NK-92 (cell line): ENCODE measurements around the gene APMAP.
"Not testable (repeated sequence)": the region's sequence is repeated elsewhere in the genome, so short reads cannot be mapped to it uniquely, and the experiment has no call there.

Source experiments
- DNase-seq: peaks from one replicate; lab custom pipeline; 2025; ENCODE audit not compliant: unreplicated experiment; lab: John Stamatoyannopoulos, UW

APMAP gene

GRCh38 chr20:24954151-24954550 is 38.4 kb downstream of the APMAP start:
- DNase-seq, result no peak

DNA sequence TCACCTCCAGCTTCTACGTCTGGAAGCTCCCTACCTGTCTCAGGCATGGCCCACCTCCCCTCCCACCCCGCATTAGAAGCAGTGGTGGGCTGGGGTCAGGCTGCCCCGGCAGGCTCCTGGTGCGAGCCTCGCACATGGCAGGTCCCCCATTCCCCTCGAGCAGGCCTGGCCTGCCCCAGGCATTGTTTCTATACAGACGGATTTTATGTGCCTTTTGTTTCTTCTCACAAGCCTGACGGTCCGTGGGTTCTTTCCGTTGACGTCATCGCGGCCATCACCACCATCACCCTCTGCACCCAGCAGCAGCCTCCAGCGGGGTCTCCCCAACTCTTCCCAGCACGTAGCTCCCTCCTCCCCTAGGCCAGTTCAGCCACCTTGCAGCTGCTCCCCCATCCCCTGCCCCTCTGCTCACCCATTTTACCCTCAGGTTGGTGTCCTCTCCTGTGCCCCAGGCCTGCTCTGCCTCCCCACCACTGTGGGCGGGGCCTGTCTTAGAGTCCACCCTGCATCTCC is 38.9 kb downstream of the APMAP start:
- DNase-seq, result no peak

DNA sequence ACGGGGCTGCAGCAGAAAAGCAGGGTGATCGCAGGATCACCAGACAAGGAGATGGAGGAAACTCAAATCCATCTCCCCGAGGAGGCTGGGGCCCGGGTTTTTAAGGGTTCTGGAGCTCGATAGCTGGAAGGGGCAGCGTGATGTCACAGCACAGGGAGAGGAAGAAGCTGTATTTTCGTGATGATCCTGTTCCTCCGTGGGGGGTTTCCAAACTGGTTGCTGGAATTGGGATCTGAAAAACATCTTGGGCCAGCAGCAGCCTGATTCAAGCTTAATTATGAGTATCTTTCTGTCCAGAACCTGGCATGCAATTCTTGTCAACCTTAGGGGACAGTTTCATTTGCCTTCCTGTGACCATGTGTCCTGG is 39.4 kb downstream of the APMAP start:
- DNase-seq, result no peak

DNA sequence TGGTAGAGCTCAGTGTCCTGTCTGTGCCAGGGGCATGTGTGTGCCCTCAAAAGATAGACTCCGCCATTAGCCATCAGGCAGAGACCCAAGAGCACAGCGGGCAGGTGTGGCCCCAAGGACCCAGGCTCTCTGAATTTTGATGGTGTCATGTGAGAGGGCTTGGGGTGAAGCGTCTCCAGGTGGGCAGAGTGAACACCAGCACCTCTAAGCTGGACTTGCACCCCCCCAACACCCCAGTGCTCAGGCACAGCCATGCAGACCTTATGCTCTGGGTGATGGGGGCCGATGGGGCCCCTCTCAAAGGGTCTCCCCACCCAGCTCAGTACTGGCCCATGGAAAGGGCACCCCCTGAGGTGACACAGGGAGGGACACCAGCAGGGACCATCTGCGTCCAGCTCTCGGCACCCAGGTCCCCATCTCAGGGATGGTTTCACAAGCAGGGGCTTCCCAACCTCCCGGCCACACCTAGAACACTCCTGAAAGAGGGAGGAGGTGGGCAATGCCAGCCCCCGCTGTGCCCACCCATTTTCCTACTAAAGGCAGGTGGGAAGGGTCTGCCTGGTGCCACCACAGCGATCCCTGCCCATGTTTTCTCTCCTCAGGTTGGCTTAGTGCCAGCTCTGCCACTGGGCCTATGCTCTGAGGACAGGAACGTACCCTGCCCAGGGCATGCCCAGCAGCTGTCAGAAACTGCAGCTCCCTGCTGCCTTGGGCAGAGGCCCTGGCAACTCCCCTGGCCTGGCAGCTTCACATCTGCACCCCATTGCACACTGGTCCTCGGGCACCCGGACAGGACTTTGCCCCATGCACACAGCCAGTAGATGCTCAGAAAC is 40.0 kb downstream of the APMAP start:
- no peak for DNase-seq

DNA sequence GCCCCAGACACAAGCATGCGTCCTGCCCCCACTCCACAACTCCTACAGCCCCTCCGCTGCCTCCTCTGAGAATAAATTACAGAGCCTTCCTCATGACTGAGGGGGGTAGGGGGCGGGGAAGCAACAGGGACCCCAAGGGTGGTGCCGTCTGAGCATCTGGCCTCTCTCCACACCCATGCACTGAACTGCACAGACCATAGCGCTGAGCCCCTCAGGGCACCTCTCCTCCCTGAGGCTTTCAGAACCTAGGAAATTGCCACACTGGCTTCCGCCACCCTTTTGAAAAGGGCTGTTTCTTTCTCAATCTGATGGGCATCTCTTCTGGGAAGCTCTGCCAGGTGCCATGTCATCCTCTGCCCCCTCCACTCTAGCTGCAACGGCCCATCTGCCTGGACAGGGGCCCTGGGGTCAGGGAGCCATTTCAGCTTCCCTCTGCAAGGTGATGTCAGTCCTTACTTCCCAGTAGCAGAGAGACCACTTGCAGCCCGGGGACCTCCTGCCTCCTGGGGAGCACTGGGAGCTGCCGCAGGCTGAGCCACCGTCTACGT is 40.9 kb downstream of the APMAP start:
- no peak for DNase-seq

GRCh38 chr20:24950836-24951525 is 41.6 kb downstream of the APMAP start:
- no peak for DNase-seq

- no peak for DNase-seq
Observed at GRCh38 chr20:24950128-24950835, 42.3 kb downstream of the APMAP start.

DNA sequence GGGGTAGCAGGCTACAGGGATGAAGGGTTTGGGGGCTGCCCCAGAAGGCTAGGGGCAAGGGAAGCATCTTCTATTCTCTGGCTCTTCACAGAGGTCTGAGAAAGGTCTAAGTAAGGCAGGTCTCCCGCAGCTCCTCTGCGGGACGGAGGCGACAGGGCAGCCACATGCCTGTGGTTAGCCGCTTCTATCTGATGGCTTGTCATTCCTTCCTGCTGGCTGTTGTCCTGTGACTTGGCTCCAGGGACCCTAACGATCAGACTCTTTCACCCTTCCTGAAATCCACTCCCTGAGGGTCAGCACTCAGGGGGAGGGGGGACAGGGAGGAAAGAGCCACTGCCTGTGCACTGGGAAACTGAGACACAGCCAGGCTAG is 42.8 kb downstream of the APMAP start:
- DNase-seq, result no peak

DNA sequence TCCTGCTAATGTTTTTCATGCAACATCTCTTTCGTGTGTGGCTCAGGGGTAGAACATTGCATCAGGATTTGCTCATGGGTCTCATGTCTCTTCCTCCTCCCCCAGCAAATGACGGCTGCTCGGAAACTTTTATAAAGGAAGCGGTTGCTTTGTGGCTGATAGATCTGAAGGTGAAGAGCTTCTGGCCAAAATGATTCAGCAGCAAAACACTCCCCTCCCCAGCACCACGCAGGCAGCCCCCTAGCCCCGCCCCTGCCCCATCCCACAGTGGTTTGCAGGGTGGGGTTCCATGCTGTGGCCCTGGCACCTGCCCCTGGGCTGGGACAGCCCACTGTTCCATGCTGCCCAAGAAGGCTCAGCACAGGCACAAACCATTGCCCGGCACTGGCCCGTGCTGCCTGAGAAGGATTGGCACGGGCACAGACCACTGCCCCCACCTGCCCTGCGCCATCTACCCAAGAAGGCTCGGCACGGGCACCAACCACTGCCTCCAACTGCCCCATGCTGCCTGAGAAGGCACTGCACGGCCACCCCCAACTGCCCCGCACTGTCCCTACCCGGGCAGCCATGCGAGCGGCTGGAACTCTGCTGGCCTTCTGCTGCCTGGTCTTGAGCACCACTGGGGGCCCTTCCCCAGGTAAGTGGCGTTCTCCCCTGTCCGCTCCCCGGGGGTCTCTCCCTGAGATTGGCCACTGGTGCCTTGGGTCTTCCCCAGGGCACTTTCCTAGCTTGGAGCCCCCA is 43.4 kb downstream of the APMAP start, which contains the start of gene CST7:
CST7 (plus strand) TSS at position 331 of the 741 bp plus-strand sequence; CDS start at position 568, 237 bp downstream.
- no peak for DNase-seq

GRCh38 chr20:24948396-24948938 is 44.1 kb downstream of the APMAP start:
- not testable (repeated sequence) for DNase-seq

DNA sequence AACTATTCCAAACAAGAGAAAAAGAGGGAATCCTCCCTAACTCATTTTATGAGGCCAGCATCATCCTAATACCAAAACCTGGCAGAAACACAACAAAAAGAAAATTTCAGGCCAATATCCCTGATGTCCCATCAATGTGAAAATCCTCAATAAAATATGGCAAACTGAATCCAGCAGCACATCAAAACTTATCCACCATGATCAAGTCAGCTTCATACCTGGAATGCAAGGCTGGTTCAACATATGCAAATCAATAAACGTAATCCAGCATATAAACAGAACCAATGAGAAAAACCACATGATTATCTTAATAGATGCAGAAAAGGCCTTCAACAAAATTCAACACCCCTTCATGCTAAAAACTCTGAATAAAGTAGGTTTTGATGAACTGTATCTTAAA is 46.2 kb downstream of the APMAP start:
- DNase-seq, result not testable (repeated sequence)

DNA sequence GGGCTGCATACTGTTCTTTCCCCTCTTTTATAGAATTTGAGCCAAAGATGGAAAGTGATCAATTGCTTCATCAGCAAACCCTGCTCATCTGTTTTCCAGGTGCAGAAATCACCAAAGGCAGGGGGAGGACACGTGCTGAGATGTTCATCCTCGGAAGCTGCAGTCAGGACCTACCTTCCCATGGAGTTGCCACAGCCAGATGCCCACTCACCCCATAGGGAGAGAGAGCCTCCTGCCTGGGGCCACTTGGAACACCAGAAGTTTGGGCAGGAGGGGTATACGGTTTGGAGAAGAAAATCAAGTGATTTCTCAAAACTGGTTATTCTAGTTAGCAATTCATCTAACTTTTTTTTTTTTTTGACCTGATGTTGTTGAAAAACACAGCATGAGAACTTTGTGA is 48.8 kb downstream of the APMAP start:
- no peak for DNase-seq

DNA sequence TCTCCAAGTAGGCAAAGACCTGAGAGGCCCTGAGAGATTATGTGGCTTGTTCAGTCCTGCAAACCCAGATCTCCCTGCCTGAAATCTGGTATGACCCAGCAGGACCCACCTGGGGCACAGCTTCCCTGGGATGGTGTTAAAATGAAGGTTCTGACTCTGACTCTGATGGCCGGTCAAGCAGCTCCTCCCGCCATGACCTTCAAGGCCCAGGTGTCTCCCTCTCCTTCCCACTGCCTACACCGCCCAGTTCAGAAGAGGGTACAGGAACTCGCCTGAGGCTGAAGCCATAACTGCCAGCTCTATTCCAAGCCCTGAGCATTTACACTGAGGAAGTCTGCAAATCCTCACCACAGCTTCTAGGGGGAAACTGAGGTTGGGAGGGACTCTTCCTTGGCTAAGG is 49.4 kb downstream of the APMAP start:
- DNase-seq, result no peak

DNA sequence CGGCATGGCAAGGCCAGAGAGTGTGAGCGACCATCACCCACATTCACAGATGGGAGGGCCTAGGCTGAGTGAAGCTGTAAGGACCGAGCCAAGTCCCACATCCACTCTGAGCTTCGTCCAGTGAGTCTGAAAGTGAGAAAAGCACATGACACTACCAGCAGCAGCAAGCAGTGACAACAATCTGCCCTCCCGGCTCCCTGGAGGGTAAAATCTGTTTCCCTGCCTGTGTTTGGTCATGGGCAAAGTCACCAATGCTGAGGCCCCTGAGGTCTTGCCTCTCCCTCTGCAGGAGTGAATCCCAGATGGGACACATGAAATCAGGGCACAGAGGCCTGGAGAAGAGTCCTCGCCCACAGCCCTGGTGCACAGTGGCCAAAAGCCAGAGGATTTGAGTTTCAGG is 49.9 kb downstream of the APMAP start:
- DNase-seq, result no peak

- DNase-seq, result no peak
Observed at GRCh38 chr20:24939036-24939435, 53.5 kb downstream of the APMAP start.

DNA sequence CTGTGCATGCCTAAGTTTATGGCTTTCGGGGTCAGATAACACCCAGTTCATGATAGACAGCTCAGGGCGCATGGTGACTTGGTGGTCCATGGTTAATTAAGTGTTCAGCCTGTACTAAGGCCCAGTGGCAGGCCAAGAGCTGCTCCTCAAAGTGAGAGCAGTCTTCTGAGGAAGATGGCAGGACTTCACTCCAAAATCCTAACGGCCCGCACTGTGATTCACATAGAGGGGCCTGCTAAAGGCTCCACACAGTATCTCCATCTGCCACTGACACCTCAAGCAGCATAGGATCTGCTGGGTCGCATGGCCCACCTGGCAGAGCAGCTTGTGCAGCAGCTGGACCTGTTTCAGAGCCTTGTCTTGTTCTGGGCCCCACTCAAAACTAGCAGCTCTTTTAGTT is 54.1 kb downstream of the APMAP start:
- no peak for DNase-seq

GRCh38 chr20:24937579-24937978 is 55.0 kb downstream of the APMAP start:
- DNase-seq, result no peak

- DNase-seq, result no peak
Observed at GRCh38 chr20:24936526-24937407, 55.8 kb downstream of the APMAP start.

DNA sequence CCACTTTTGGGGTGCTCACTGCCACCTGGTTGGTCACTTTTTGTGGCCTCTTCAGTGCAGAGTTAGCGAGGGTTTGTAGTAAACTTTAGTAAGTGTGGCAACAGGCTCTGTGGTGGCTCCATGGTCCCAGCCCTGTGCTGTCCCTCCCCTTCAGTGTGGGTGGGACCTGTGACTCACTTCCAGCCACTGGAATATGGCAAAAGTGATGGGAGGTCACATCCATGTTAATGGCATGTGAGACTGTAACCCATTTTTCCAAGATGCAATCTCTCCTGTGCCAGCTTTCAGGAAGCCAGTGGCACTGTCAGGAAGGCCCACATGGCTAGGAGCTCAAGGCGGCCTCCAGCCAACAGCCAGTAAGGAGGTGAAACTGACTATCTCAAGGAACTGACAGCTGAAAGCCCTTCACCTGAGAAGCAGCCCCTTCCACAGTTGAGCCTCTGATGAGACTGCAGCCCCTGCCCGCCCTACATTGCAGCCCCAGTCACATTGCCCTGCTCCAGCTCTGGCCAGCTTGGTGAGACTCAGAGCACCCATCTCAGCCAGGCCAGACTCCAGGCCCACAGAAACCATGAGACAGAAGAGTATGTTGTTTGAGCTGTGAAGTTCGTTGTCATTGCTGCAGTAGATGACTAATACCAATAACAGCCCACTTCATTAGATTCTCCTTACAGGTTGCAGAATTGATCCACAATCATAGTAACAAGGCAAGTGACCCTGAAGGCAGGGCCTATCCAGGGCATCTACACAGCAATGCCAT is 56.6 kb downstream of the APMAP start:
- DNase-seq, result no peak
